PC-3 (cell line): ENCODE data around the gene PCSK1.

Experiments
- CTCF ChIP-seq: fragments of 300-600 bp; sonication (generic); conservative IDR thresholded peaks from 2 replicates; pipeline ENCODE4 v1.5.1; 2017; ENCODE audit warnings: antibody characterized with exemption, low read depth, mild to moderate bottlenecking, low read length
- EZH2 ChIP-seq: fragments of 300-600 bp; sonication (generic); IDR thresholded peaks from one replicate; pipeline ENCODE4 v1.6.1; 2017; ENCODE audit warnings: antibody characterized with exemption, mild to moderate bottlenecking, low read length; ENCODE audit not compliant: unreplicated experiment

- TF ChIP-seq CTCF (no peak), EZH2 (no peak)
Measured at GRCh38 chr5:96408841-96409538, 24.1 kb downstream of the PCSK1 start.
